Measurements from ENCODE around the gene AHRR. TPM values are rescaled to one million over a fixed set of nuclear protein-coding genes. Genes with fewer than 3 reads are reported as not detected.

AHRR gene
- total RNA-seq, 1 donor from 2014 or later = 0.53 TPM

- no peak overlapping the region for H3K4me3 ChIP-seq (ENCODE audit: low read depth, low read length)
- no peak for TF ChIP-seq CTCF (IDR thresholded peaks at IDR 0.05; ENCODE audit: insufficient read depth, low read length, severe bottlenecking)
- DNase-seq (ENCODE audit: low read depth) (no peak), FAIRE-seq (no peak)
- no peaks in the 10 kb centered on the region for H3K36me3 ChIP-seq (ENCODE audit: control insufficient read depth, insufficient read depth, low read length)
- H3K27me3 ChIP-seq (ENCODE audit: control insufficient read depth, insufficient read depth, low read length) = peaks cover 26% of the 10 kb centered on the region
Observed at GRCh38 chr5:322281-322941, 897 bp downstream of the AHRR start.

GRCh38 chr5:322942-323879, 1.7 kb downstream of the AHRR start:
- TF ChIP-seq CTCF (IDR thresholded peaks at IDR 0.05; ENCODE audit: insufficient read depth, low read length, severe bottlenecking) = no peak
- no peak for FAIRE-seq
- Histone ChIP-seq H3K4me3 (ENCODE audit: low read depth, low read length) (no peak overlapping the region), H3K27me3 (ENCODE audit: control insufficient read depth, insufficient read depth, low read length) (peaks cover 26% of the 10 kb centered on the region), H3K36me3 (ENCODE audit: control insufficient read depth, insufficient read depth, low read length) (no peaks in the 10 kb centered on the region)
- DNase-seq (ENCODE audit: low read depth) = peak; percentile 11

GRCh38 chr5:324736-325612, 3.5 kb downstream of the AHRR start:
- Histone ChIP-seq H3K36me3 (ENCODE audit: control insufficient read depth, insufficient read depth, low read length) (no peaks in the 10 kb centered on the region), H3K27me3 (ENCODE audit: control insufficient read depth, insufficient read depth, low read length) (peaks cover 23% of the 10 kb centered on the region), H3K4me3 (ENCODE audit: low read depth, low read length) (no peak overlapping the region)
- FAIRE-seq = no peak
- TF ChIP-seq CTCF (IDR thresholded peaks at IDR 0.05; ENCODE audit: insufficient read depth, low read length, severe bottlenecking) = no peak
- DNase-seq (ENCODE audit: low read depth) = no peak

- no peak for TF ChIP-seq CTCF (IDR thresholded peaks at IDR 0.05; ENCODE audit: insufficient read depth, low read length, severe bottlenecking)
- FAIRE-seq = no peak
Observed at GRCh38 chr5:326109-326508, 4.6 kb downstream of the AHRR start.

GRCh38 chr5:329121-329735, 7.7 kb downstream of the AHRR start:
- no peaks in the 10 kb centered on the region for H3K36me3 ChIP-seq (ENCODE audit: control insufficient read depth, insufficient read depth, low read length)
- H3K27me3 ChIP-seq (ENCODE audit: control insufficient read depth, insufficient read depth, low read length) = no peaks in the 10 kb centered on the region
- FAIRE-seq (no peak), DNase-seq (ENCODE audit: low read depth) (peak; percentile 7)
- TF ChIP-seq CTCF (IDR thresholded peaks at IDR 0.05; ENCODE audit: insufficient read depth, low read length, severe bottlenecking) = no peak
- no peak overlapping the region for H3K4me3 ChIP-seq (ENCODE audit: low read depth, low read length)

More at GRCh38 chr5:326109-326508, 4.6 kb downstream of the AHRR start:
- Histone ChIP-seq H3K4me3 (ENCODE audit: low read depth, low read length) (no peak overlapping the region), H3K36me3 (ENCODE audit: control insufficient read depth, insufficient read depth, low read length) (no peaks in the 10 kb centered on the region), H3K27me3 (ENCODE audit: control insufficient read depth, insufficient read depth, low read length) (peaks cover 15% of the 10 kb centered on the region)
- no peak for DNase-seq (ENCODE audit: low read depth)
